NCI-H345 treated with DMSO at 0.1 percent for 48 hours (cell line): ENCODE measurements around the gene OXNAD1.
A peak's percentile ranks its signal among the peaks of the same experiment; 100 is the strongest.

Experiments
- DNase-seq: peaks from one replicate; lab custom pipeline; 2025; ENCODE audit not compliant: unreplicated experiment; lab: John Stamatoyannopoulos, UW

OXNAD1 gene

DNA sequence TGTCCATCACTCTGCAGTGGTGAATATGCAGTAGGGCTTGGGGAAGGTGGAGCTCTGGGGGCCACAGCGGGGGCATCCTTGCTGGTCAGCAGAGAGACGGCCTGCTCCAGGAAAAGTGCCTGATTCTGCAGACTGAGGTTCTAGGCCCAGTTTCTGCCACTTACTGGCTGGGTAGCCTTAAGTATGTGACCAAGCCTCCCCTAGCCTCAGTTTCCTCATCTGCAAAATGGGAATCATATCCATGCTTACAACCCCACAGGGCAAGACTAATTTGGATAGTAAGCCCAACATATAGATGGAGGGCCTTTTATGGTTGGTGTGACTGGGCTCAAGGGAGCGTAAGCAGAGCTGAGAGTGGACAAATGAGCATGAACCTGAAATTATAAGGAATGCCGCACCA lies 60.8 kb downstream of the OXNAD1 start:
- DNase-seq: no peak

DNA sequence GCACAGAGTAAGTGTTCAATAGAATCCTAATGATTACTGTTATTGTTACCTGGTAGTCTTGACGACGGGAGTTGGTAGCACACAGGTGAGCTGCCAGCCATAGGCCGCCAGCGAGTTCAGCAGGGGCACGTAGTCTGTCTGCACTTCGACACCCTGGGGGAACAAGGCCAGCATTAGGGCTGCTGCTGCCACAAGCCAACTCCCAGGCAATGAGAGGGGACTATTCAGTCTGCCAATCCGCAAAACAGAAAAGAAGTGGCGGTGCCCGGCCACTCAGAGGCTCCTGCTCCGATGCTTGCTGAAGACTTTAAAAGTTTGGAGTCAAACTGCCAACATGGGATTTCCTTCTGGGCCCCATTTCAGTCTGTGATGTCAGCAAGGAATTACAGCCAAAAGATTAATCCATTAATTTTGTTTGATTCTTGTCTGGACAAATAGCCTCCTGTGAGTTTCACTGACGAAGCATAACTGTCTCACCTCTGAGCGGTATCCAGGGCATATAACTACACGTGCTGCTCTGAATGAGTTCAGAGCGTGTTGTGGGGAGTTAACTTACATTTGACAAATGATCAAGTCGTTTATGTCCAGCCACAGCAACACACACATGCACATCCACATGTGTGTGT lies 61.8 kb downstream of the OXNAD1 start:
- no peak for DNase-seq

DNA sequence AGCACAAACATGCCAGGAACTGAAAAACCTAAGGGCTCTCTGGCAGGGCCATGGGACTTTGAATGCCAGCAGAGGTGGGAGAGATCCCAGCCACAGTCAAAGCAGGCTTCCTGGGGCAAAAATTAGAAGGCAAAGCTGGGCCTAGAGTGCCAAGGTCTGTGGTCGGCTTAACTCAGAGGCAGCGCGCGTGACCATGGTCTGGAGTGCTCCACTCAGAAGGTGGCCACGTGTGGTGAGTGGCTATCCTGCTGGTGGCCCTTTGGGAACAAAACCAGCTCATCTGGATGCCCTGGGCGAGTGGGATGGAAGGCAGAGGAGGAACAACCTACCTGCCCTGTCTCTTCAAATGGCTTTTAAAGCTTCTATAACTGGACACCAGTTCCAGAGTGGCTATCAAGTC lies 63.1 kb downstream of the OXNAD1 start:
- DNase-seq: no peak

DNA sequence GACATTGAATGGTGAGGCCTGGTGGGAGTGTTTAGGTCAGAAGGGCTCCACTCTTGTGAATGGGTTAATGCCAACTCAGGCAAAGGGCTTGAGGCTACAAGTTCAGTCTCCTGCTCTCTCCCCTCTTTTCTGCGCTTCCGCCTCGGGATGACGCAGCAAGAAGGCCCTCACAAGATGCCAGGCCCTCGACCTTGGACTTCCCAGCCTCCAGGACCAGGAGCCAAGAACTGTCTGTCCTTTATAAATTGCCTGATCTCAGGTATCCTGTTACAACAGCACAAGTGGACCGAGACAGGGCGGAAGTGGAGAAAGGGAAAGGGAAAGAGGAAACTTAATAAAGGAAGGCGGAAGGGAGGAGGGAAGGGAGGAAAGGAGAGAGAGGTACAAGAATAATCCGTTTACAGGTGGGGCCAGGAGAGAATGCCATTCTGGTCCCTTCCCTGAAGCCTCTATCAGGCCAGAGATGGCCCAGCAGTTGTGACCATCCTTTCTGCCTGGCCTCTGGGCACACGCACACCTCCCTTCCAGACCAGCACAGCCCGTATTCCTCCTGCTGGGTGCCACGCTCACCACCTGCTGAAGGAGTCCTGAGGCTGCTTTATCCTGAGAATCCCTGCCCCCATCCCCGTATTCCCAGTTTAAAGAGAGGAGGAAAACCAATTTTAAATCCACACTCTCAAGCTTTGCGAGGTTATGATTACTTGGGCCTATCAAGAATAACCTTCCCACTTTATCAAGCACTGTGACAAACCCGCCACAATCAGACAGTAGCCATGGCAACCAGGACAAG lies 64.2 kb downstream of the OXNAD1 start:
- no peak for DNase-seq

DNA sequence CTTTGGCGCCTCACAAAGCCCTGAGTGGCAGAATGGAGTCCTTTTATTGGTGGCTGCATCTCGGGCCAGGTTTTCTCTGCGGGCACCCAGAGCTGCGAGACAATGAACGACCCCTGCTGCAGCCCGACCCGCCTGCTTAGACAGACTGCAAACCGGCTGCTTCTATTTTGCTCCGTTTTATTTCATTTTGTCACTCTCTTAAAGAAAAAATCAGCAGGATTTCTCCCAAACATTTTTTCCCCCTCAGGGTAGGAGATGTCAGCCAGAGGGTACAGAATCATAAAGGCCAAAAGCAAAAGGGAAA lies 64.8 kb downstream of the OXNAD1 start:
- peak; percentile 26 for DNase-seq

DNA sequence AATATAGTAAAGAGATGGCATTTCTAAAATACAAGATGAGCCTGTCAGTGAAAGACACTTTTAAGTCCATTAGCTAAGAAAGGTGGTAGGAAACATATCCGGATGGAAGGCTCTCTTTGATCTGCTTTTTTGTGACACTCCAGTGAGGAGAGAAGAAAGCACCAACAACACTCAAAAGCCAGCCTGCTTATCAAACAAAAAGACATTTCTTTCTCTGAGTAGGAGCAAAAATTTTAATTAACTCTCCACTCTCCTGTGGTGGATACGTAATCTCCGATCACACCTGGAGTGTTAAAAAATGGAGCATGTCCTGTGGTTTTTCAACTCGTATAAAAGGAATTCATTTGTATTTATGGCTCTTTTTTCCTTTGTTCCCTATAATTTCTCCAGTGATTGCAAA lies 65.3 kb downstream of the OXNAD1 start:
- DNase-seq: peak; percentile 1

DNA sequence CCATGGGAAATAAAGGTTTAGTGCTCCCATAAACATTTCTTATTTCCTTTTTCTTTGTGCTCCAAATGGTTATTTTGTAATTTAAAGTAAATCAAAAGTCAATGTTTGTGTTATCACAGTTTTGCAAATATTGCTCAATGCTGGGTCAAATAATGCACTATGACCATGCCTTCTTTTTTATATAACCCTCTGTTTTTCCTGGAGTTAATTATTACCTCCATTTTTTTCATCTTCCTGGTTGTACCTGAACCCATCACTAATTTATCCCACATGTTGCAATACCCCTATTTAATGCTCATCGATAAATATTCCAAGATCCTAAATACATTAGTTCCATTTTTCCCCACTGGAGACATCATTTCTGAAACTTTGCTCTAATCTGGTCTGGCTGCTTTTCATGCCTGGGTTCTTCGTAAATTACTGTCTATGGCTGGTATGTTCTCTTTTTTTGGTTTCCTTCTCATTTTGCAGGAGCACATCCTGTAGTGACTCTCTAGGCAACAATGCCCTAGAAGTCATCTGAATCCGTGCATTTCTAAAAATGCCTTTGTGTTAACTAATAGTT lies 66.4 kb downstream of the OXNAD1 start:
- no peak for DNase-seq

DNA sequence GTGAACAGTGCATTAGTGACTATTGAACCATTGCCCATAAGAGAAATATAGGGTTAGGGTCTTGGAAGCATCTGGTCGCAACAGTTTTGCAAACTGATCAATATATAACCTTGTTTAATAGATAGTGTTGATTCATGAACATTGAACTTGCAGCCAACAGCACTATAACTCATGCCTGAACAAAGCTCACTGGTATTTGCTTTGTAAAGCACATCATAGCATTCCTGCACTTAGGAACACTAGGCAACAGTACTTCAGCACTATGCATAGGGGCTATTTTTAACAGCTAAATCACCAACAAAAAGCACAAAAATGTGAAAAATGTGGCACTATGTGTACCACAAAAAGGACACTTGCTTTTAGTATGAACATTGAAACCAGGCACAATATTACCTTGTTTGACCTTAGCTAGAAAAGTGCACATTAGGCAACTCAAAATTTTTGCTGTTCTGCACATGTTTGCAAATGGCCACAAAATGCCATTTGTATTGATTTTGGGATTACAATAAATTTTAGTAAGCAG lies 68.0 kb downstream of the OXNAD1 start:
- DNase-seq: no peak

DNA sequence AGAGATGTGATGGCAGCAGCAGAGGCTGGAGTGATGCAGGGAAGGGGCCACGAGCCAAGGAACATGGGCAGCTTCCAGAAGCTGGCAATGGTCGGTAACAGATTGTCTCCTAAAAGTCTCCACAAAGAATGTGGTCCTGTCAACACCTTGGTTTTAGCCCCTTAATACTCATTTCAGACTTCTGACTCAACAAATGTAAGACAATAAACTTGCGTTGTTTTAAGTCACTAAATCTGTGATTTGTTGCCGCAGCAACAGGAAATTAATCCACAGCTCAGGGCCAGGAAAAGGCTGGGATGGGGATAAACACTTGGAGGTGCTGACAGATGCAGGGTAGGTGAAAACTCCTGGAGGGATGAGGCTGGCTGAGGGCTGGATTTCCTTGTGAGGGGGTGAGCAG lies 69.9 kb downstream of the OXNAD1 start:
- DNase-seq: no peak

DNA sequence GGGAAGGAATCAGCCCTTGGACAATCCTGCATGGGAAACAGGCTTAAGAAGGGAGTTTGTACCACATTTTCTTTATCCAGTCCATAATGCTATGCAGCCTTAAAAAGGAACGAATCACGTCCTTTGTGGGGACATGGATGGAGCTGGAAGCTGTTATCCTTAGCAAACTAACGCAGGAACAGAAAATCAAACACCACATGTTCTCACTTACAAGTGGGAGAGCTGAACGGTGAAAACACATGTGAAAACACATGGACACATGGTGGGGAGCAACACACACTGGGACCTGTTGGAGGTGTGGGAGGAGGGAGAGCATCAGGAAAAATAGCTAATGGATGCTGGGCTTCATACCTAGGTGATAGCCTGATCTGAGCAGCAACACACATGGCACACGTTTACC lies 70.3 kb downstream of the OXNAD1 start:
- DNase-seq: no peak

DNA sequence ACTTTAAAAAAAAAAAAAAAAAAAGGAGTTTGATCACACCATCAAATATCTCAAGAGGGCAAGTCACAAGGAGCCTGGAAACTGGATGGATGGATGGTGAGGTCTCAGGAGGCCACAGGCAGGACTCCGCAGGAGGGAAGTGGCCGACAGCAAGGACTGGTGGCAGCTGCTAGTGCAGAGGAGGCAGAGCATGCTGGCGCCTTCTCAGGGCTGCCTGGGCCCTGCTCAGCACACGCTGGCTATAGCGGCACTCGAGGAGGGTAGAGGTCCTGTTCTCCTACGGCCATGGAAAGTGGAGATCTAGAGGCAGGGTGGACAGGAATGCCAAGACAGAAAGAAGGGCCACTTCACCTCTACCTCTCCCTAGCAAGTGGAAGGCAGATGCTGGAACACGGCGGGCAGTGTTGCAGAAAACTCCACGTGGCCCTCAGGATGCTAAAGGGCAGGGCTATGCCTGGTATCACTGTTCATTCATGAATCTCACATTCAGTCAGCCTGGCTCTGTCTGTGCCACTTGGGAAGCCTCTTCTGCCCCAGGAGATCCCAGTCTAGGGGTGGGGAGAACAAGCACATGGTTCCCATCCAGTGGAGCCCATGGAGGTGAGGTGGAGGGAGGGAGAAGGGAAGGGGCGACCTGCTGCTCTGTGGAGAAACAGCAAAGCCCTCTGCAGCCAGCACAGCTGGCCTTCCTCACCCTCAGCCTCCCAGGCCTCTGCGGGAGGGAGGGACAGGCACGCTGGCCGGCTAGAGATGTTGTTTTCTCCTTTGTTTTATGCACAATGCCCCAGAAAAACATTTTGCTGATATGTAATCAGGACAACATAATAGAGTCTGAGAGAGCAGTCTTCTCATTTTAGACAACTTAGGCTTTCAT lies 71.0 kb downstream of the OXNAD1 start:
- no peak for DNase-seq

DNA sequence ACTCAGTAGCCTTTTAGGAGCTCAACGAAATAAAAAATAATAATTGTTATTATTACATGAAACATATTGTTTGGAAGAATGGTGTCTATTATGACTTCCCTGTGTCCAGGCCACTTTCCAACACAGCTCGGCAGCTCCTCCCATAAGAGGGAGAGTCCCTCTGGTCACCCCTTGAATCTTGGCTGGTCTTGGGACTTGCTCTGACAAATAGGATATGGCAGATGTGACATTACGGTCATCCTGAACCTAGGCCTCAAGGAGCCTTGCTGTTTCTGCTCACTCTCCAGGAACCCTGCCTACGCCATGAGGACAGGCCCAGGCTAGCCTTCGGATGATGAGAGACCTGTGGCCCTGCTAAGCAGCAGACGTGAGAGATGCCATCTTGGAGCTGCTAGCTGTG lies 71.8 kb downstream of the OXNAD1 start:
- no peak for DNase-seq

DNA sequence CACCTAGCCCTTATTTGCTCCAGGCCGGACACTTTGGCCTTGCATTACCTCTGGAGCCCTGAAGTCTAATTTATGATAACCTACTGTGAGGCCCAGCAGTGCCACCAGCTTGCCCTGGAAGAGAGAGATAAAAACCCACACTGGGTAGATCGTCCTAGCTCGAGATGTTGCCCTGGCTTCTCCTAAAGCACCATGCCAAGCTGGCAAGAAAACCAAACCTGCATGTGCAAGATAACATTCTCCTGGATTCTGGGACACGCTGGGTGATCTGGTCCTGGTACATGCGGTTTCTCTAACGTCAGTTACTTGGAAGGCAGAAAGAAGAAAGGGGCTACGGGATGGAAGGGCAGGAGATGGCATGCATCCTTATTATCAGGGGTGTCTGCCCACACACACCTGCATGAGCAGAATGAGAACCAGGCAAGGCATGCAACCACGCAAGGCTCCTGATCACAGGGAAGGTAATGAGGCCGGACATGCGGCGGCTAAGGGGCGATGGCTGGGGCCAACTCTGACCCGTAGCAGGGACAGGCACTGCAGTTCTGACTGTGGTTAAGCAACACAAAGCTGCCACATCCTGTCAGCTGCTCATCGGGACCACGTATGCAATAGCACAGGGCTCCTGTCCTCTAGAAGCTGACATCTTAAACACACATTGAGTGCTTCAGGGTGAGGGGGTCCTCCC lies 73.0 kb downstream of the OXNAD1 start:
- DNase-seq: no peak

DNA sequence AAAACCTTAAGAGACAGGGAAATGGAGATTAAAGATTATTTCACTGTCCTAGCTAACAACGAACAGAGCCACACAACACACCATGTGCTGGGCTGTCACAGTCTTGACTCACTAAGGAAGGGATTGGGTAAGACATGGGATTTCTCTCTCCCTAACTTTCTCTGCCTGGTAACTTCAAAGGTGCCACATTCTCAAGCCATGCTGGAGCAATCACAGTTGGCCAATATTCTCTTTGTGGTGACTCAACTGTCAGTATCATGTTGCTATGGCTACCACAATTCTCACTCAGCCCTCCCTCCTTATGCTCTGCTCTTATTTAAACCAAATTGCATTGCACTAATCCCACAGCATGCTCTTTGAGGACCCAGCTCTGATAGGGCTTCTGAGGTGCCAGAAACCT lies 74.0 kb downstream of the OXNAD1 start:
- no peak for DNase-seq

DNA sequence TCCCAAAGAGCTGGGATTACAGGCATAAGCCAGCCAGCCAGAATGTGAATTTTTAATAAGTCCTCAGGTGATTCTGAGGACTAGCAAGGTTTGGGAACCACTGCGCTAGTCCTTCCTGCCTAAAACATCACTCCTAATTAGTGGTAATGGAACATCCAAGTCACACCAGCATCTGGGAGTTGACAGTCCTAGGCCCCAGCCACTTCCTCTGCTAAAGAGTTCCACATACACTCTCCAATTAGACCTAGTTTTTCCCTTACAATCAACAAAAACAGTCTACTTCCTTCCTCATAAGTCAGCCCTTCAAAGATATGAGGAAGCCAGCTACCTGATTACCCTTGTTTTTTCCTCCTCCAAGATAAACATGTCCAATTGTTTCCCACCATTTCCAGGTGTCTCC lies 78.1 kb downstream of the OXNAD1 start:
- DNase-seq: no peak

DNA sequence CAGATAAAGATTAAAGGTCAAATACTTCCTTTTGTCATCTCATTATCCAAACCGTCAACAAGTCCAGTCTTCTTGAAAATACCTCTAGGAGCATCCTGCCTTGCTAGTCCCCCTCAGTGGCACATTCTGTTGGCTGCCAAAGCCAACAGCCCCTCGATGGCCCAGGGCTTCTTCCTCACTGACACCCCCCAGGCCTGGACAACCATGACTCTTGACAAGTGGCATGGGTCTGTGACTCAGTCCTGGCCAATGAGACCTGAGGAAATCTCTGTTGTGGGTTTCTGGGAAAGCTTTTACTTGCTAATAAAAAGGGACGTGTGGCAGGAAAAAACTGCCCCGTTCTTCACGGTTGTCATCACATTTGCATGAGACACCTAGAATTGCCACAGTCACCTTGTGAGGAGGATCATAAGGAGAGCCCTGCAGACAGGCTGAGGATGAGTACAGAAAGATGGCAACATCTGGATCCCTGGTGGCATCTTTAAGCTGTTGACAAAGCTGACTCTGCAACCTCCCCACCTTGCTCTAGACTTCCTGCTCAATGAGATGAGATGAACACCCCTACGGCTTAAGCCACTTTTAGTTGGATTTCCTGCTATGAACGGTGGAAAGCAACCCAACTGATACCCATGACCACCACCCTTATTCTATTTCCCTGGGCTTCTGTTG lies 81.5 kb downstream of the OXNAD1 start:
- DNase-seq: no peak

DNA sequence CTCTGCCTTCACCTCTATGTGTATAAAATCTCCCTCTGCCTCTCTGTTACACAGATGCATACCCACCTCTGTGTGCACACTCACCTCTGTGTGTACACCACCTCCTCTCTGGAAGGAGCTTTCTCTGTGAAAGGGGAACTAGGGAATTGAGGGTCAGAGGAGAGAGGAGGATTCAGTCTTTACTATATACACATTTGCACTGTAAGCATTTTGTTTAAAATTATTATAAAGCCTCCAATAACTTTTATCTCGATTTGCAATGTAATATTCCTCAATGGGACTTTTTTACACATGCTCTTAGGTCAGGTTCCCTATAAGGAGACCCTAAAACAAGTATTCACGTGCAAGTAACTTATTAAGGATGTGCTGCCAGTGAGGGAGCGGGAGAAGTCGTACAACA lies 82.5 kb downstream of the OXNAD1 start:
- DNase-seq: no peak

DNA sequence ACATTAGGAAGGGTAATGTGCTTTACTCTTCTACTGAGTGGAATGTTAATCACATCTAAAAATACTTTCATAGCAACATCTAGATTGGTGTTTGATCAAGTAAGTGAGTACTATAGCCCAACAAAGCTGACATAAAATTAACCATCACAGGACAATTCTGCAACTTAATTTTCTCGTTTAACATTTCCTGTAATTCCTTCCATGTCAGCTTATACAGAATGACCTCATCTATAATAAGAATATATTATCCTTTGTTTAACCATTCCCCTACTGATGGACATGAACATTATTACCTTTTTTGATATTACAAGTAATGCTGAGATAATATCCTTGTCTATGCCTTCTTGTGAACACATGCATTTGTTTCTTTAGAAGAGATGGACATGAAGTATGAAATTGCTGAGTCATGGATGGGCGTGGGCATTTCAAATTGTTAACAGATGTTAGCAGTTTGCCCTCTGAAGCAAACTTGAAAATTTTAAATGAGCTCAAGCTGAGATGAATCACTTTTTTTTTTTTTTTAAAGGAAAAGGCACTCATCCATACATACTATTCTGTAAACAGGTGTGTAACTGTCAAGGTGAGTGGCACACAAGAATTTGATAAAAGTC lies 85.1 kb downstream of the OXNAD1 start:
- no peak for DNase-seq

DNA sequence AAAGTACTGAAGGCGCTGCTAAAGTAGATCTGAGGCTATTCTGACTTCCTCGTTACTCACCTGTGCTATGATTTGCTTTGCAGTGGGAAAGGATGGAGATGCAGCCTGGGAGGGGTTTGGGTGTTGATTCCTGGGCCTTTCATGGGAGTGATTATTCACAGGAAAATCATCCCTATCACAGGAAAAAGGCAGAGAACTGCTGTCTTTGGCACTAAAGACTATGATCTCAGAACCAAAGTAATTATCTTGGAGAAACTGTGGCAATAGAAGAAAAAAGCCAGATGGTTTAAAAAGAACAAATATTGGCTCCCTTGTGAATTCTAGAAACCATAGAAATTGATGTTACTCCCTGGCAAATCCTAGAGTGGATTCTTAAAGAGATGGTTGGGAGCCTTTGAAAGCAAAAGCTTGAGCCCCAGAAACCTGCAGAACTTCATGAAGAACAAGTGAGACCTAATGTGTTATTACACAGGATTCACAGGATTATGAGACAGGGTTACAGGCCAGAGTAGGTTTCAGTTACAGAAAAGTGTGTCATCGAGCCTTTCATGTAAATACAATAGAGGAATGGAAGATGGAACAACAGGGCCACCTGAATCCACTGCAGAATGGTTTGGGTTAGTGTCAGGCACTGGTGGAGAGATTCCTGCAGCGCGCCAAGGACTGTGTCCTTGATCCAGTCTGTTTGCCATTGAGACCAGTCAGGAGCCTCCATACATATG lies 85.7 kb downstream of the OXNAD1 start:
- no peak for DNase-seq
